Measurements from ENCODE around the gene MRPL52. TPM values are rescaled to one million over a fixed set of nuclear protein-coding genes. Genes with fewer than 3 reads are reported as not detected.

Gene MRPL52
- total RNA-seq, 4 donors from 2014 or later, result 27.0 to 64.5 (median 37.2) TPM

DNA sequence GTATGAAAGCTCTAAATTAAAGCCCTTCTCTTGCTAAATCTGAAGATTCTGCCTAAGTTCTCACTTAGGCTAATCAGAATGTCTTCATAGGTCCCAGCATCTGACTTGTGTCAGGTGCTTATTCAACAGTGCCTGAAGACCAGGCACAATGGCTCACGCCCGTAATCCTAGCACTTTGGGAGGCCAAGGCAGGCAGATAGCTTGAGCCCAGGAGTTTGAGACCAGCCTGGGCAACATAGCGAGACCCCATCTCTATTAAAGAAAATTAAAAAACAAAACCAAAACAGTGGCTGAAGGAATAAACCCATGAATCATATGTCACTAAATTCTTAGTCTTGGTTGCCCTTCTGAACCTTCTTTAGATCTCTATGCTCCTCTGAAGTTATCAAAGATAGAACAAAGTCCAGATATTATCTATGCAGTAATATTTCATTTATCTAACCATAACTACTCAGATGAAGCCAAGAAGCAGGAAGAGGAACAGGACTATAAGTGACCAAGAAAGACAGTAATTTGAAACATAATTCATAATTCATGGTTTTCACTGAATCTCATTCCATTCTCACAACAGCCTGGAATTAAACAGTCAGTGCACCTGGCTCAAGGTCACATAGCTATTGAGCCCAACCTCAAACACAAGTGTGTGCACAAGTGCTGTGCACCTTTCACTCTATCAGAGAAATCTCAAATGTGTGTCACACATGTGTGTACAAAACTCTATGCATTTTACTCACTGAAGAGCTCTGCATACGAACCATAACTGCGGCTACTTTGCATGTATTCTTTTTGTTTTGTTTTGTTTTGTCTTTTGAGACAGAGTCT is 21.1 kb upstream of the MRPL52 start:
- H3K9me3 ChIP-seq, result no peaks in the 10 kb centered on the region
- TF ChIP-seq EP300 (IDR thresholded peaks at IDR 0.05) (no peak), POLR2AphosphoS5 (IDR thresholded peaks at IDR 0.05) (no peak), CTCF (IDR thresholded peaks at IDR 0.05) (no peak), POLR2A (IDR thresholded peaks at IDR 0.05; ENCODE audit: low read depth) (no peak)
- H3K4me3 ChIP-seq, result no peak overlapping the region
- DNase-seq (ENCODE audit: extremely low spot score), result no peak
- H3K36me3 ChIP-seq, result no peaks in the 10 kb centered on the region
- H3K27me3 ChIP-seq, result no peaks in the 10 kb centered on the region
- H3K4me1 ChIP-seq, result no peaks in the 10 kb centered on the region
- intact Hi-C loops (cut with DNase I), result no loop called here
- no peak overlapping the region for H3K27ac ChIP-seq (replicated peaks in 1 of 4)
- WGBS, result 82% methylated on average over 5 of the region's 5 CpGs

GRCh38 chr14:22811722-22812121 is 18.0 kb upstream of the MRPL52 start:
- no peak overlapping the region for H3K4me3 ChIP-seq
- H3K27me3 ChIP-seq, result no peaks in the 10 kb centered on the region
- WGBS, result 37% methylated on average over 2 of the region's 2 CpGs
- H3K9me3 ChIP-seq, result no peaks in the 10 kb centered on the region
- H3K4me1 ChIP-seq, result no peaks in the 10 kb centered on the region
- intact Hi-C loops (cut with DNase I), result loop anchor here (10.0 kb wide), 1 partner anchor 157 kb away; no protein-coding TSS in a partner anchor
- DNase-seq (ENCODE audit: extremely low spot score), result no peak
- TF ChIP-seq POLR2AphosphoS5 (IDR thresholded peaks at IDR 0.05) (no peak), POLR2A (IDR thresholded peaks at IDR 0.05; ENCODE audit: low read depth) (no peak), CTCF (IDR thresholded peaks at IDR 0.05) (no peak), EP300 (IDR thresholded peaks at IDR 0.05) (no peak)
- no peak overlapping the region for H3K27ac ChIP-seq (replicated peaks in 1 of 4)
- no peaks in the 10 kb centered on the region for H3K36me3 ChIP-seq

- intact Hi-C loops (cut with DNase I), result loop anchor here (10.0 kb wide), 1 partner anchor 158 kb away; no protein-coding TSS in a partner anchor
- no peak for TF ChIP-seq CTCF (IDR thresholded peaks at IDR 0.05)
- no peak for TF ChIP-seq POLR2AphosphoS5 (IDR thresholded peaks at IDR 0.05)
- TF ChIP-seq EP300 (IDR thresholded peaks at IDR 0.05), result no peak
- no peak for TF ChIP-seq POLR2A (IDR thresholded peaks at IDR 0.05; ENCODE audit: low read depth)
- 77% methylated on average over 3 of the region's 4 CpGs for WGBS
- peaks cover 0 to under 1% (median 0%) of the 10 kb centered on the region in 4 donors for H3K4me1 ChIP-seq
- no peak overlapping the region for H3K4me3 ChIP-seq
- no peaks in the 10 kb centered on the region for H3K9me3 ChIP-seq
- H3K27ac ChIP-seq (replicated peaks in 1 of 4), result no peak overlapping the region
- H3K27me3 ChIP-seq, result no peaks in the 10 kb centered on the region
- no peak for DNase-seq (ENCODE audit: extremely low spot score)
- H3K36me3 ChIP-seq, result no peaks in the 10 kb centered on the region
Measured at GRCh38 chr14:22812744-22813143, 16.9 kb upstream of the MRPL52 start.

GRCh38 chr14:22813145-22813544 is 16.5 kb upstream of the MRPL52 start:
- Histone ChIP-seq H3K36me3 (no peaks in the 10 kb centered on the region), H3K9me3 (no peaks in the 10 kb centered on the region), H3K4me1 (peaks cover 0 to 5% (median 0%) of the 10 kb centered on the region in 4 donors), H3K27ac (replicated peaks in 1 of 4) (no peak overlapping the region), H3K4me3 (no peak overlapping the region), H3K27me3 (no peaks in the 10 kb centered on the region)
- 71% methylated on average over 6 of the region's 9 CpGs for WGBS
- DNase-seq (ENCODE audit: extremely low spot score), result no peak
- TF ChIP-seq EP300 (IDR thresholded peaks at IDR 0.05) (no peak), POLR2A (IDR thresholded peaks at IDR 0.05; ENCODE audit: low read depth) (no peak), CTCF (IDR thresholded peaks at IDR 0.05) (no peak), POLR2AphosphoS5 (IDR thresholded peaks at IDR 0.05) (no peak)
- intact Hi-C loops (cut with DNase I), result loop anchor here (10.0 kb wide), 1 partner anchor 158 kb away; no protein-coding TSS in a partner anchor

Measured in esophagus muscularis mucosa (tissue), 4 donors.